H1 (cell line): ENCODE data around the gene CCR8. TPM values are rescaled to one million over a fixed set of nuclear protein-coding genes. Genes with fewer than 3 reads are reported as not detected.

Experiments used
- BCL11A ChIP-seq, 2 experiments: IDR thresholded peaks; one replicate each; pipeline ENCODE4 v1.6.1; 2011; ENCODE audit warnings: low read depth in 2 of 2, low read length in 2 of 2, mild to moderate bottlenecking in 2 of 2
- BRCA1 ChIP-seq: IDR thresholded peaks from 2 replicates; pipeline ENCODE4 v1.6.1; 2012; ENCODE audit warnings: low read depth, low read length, improper control_type of control experiment
- CBX5 ChIP-seq: fragments of 300-800, 300-1000 bp; sonication (generic); IDR thresholded peaks from 2 replicates; pipeline ENCODE4 v1.7.1; 2016; ENCODE audit warnings: antibody characterized with exemption, low read length, low read depth
- CEBPB ChIP-seq: IDR thresholded peaks from 2 replicates; pipeline ENCODE4 v1.6.1; 2012; ENCODE audit warnings: low read depth, low read length
- CHD1 ChIP-seq: IDR thresholded peaks from 2 replicates; pipeline ENCODE4 v1.6.1; 2012; ENCODE audit warnings: low read depth, low read length, improper control_type of control experiment
- EP300 ChIP-seq, 2 experiments: IDR thresholded peaks; 1 replicate in 1 of 2; 2 replicates in 1 of 2; pipeline ENCODE4 v1.6.1; 2011 to 2012; ENCODE audit warnings: low read depth in 2 of 2, low read length in 2 of 2, mild to moderate bottlenecking in 2 of 2, borderline replicate concordance in 1 of 2, inconsistent platforms in 1 of 2, moderate library complexity in 1 of 2
- FOSL1 ChIP-seq: IDR thresholded peaks from 2 replicates; pipeline ENCODE4 v1.6.1; 2011; ENCODE audit warnings: mild to moderate bottlenecking, low read depth, low read length, moderate library complexity; ENCODE audit not compliant: insufficient read depth
- KDM4A ChIP-seq: IDR thresholded peaks from one replicate; pipeline ENCODE4 v1.7.1; 2012; ENCODE audit warnings: low read depth, mild to moderate bottlenecking, moderate library complexity, low read length, inconsistent platforms; ENCODE audit not compliant: severe bottlenecking
- KDM5A ChIP-seq: fragments of 200-600 bp; IDR thresholded peaks from 2 replicates; pipeline ENCODE4 v1.7.1; 2012; ENCODE audit warnings: mild to moderate bottlenecking, low read length, inconsistent platforms, mixed read lengths
- RAD21 ChIP-seq, 2 experiments: IDR thresholded peaks in 1 of 2; conservative IDR thresholded peaks in 1 of 2; 2 replicates each; pipeline ENCODE4 v1.6.1; 2011; ENCODE audit warnings: low read depth in 2 of 2, low read length in 2 of 2, improper control_type of control experiment in 1 of 2, inconsistent platforms in 1 of 2, mild to moderate bottlenecking in 1 of 2, moderate library complexity in 1 of 2
- RBBP5 ChIP-seq: IDR thresholded peaks from 2 replicates; pipeline ENCODE4 v1.7.1; 2012; ENCODE audit warnings: low read depth, mild to moderate bottlenecking, inconsistent platforms, low read length, moderate library complexity, borderline replicate concordance
- SAP30 ChIP-seq: fragments of 300-600 bp; sonication (generic); IDR thresholded peaks from 2 replicates; pipeline ENCODE4 v1.7.1; 2012; ENCODE audit warnings: low read length, moderate library complexity, mild to moderate bottlenecking, inconsistent platforms; ENCODE audit not compliant: insufficient read depth, insufficient replicate concordance
- SP4 ChIP-seq: IDR thresholded peaks from 2 replicates; pipeline ENCODE4 v1.6.1; 2012; ENCODE audit warnings: low read length, inconsistent platforms
- SRF ChIP-seq: IDR thresholded peaks from 2 replicates; pipeline ENCODE4 v1.6.1; 2011; ENCODE audit warnings: mild to moderate bottlenecking, low read depth, low read length, moderate library complexity
- TAF1 ChIP-seq: IDR thresholded peaks from 2 replicates; pipeline ENCODE4 v1.6.1; 2011; ENCODE audit warnings: mild to moderate bottlenecking, low read depth, low read length
- TAF7 ChIP-seq: optimal IDR thresholded peaks from 2 replicates; pipeline ENCODE3; 2011; ENCODE audit warnings: low read depth, mild to moderate bottlenecking, inconsistent platforms, low read length, moderate library complexity, borderline replicate concordance
- TCF12 ChIP-seq: IDR thresholded peaks from 2 replicates; pipeline ENCODE4 v1.6.1; 2011; ENCODE audit warnings: low read depth, mild to moderate bottlenecking, low read length
- YY1 ChIP-seq: IDR thresholded peaks from 2 replicates; pipeline ENCODE4 v1.6.1; 2011; ENCODE audit warnings: low read depth, mild to moderate bottlenecking, low read length
- polyA plus RNA-seq, 7 experiments: library from polyadenylated mRNA; depleted of rRNA in 3 of 7; stranded (reverse) in 5 of 7; unstranded in 2 of 7; fragments of >200 nt in 5 of 7; fragments of 200-250 nt in 2 of 7; gene quantifications; 1 replicate in 5 of 7; 2 replicates in 1 of 7; 4 replicates in 1 of 7; pipeline versions ENCODE4 v1.2.1 to v1.2.3, GENCODE V29; 2011 to 2013; ENCODE audit warnings: missing spikeins in 2 of 7, mixed read lengths in 2 of 7
- total RNA-seq: library from RNA; stranded (reverse); fragmentation: NEBNext Ultra II Directional; extraction: Animal tissue kit (Norgen Biotek cat#: 25700); gene quantifications from 2 replicates; pipeline ENCODE4 v1.2.1, GENCODE V29; 2021
- TF ChIP-seq, protein P1 (sequence below): IDR thresholded peaks from 2 replicates; pipeline ENCODE4 v1.6.1; 2011; ENCODE audit warnings: low read length, improper control_type of control experiment
- TF ChIP-seq, protein P2 (sequence below): IDR thresholded peaks from 2 replicates; pipeline ENCODE4 v1.6.1; 2012; ENCODE audit warnings: low read length, inconsistent platforms
- TF ChIP-seq, protein P3 (sequence below): IDR thresholded peaks from 2 replicates; pipeline ENCODE4 v1.6.1; 2011; ENCODE audit warnings: low read depth, mild to moderate bottlenecking, low read length; ENCODE audit not compliant: insufficient read depth

CCR8 gene
- total and polyA plus RNA-seq, 2 of the 8 experiments (the other 6 are each of a cell fraction or from before 2014, with no cell fraction given): 0.35 TPM; not detected in 1

GRCh38 chr3:39288300-39288808, 41.2 kb upstream of the CCR8 start (continued):
- TF ChIP-seq CHD1 (no peak), SAP30 (no peak), CBX5 (no peak), KDM5A (no peak), SRF (no peak), BRCA1 (peak; percentile 56; the same call in 1 of the 2 replicates), RAD21 (IDR thresholded peaks at IDR 0.05 in 1 of 2, conservative IDR thresholded peaks at IDR 0.05 in 1 of 2; ENCODE audit: low read depth in 2 of 2, low read length in 2 of 2) (peak; percentile 100), FOSL1 (no peak), RBBP5 (no peak), TAF7 (peak; percentile 15), TAF1 (0 out of 2 replicates have a peak, but pooled peaks have one; percentile 18), EP300 (IDR thresholded peaks at IDR 0.05; ENCODE audit: borderline replicate concordance in 1 of 2, low read depth in 2 of 2, low read length in 2 of 2) (no peak), TCF12 (no peak), YY1 (peak; percentile 68), CEBPB (peak; percentile 46; the same call in 1 of the 2 replicates), SP4 (no peak; the same call in 1 of the 2 replicates), KDM4A (no peak), BCL11A (IDR thresholded peaks at IDR 0.05; ENCODE audit: low read depth in 2 of 2, low read length in 2 of 2) (no peak)
- TF ChIP-seq, protein P1, sequence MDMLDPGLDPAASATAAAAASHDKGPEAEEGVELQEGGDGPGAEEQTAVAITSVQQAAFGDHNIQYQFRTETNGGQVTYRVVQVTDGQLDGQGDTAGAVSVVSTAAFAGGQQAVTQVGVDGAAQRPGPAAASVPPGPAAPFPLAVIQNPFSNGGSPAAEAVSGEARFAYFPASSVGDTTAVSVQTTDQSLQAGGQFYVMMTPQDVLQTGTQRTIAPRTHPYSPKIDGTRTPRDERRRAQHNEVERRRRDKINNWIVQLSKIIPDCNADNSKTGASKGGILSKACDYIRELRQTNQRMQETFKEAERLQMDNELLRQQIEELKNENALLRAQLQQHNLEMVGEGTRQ: peak; percentile 28; the same call in 1 of the 2 replicates
- TF ChIP-seq, protein P2, sequence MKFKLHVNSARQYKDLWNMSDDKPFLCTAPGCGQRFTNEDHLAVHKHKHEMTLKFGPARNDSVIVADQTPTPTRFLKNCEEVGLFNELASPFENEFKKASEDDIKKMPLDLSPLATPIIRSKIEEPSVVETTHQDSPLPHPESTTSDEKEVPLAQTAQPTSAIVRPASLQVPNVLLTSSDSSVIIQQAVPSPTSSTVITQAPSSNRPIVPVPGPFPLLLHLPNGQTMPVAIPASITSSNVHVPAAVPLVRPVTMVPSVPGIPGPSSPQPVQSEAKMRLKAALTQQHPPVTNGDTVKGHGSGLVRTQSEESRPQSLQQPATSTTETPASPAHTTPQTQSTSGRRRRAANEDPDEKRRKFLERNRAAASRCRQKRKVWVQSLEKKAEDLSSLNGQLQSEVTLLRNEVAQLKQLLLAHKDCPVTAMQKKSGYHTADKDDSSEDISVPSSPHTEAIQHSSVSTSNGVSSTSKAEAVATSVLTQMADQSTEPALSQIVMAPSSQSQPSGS: 0 out of 2 replicates have a peak, but pooled peaks have one; percentile 44
- TF ChIP-seq, protein P3, sequence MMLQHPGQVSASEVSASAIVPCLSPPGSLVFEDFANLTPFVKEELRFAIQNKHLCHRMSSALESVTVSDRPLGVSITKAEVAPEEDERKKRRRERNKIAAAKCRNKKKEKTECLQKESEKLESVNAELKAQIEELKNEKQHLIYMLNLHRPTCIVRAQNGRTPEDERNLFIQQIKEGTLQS: 0 out of 2 replicates have a peak, but pooled peaks have one; percentile 18
